Breast epithelium (tissue), 4 donors: ENCODE data around the gene SLC26A9. TPM values are rescaled to one million over a fixed set of nuclear protein-coding genes. Genes with fewer than 3 reads are reported as not detected.
"Not testable (repeated sequence)": the region's sequence is repeated elsewhere in the genome, so short reads cannot be mapped to it uniquely, and the experiment has no call there.

Experiments
- DNase-seq, 2 donors: peaks; one replicate each; pipeline ENCODE4 v3.0.0-alpha.2; 2019; ENCODE audit warnings: low spot score in 2 of 2
- H3K27ac ChIP-seq, 2 donors: fragments of 200-600 bp; sonication (generic) in 1 of 2; one replicate each; pipeline ENCODE4 v1.5.1; 2016 to 2019; ENCODE audit warnings: mild to moderate bottlenecking in 1 of 2
- H3K27me3 ChIP-seq, 2 donors: fragments of 200-600 bp; sonication (generic) in 1 of 2; one replicate each; pipeline versions ENCODE4 v1.5.1 to v1.6.0; 2017 to 2019; ENCODE audit warnings: control low read depth in 1 of 2, mild to moderate bottlenecking in 1 of 2
- H3K36me3 ChIP-seq: fragments of 200-600 bp; one replicate; pipeline ENCODE4 v1.5.1; 2019
- H3K4me1 ChIP-seq, 2 donors: fragments of 200-600 bp; sonication (generic); one replicate each; pipeline ENCODE4 v1.5.1; 2016 to 2019; ENCODE audit warnings: control low read depth in 1 of 2
- H3K4me3 ChIP-seq, 3 donors: fragments of 200-600 bp; sonication (generic); 1 replicate in 2 of 3; 2 replicates in 1 of 3; pipeline ENCODE4 v1.5.1; 2016 to 2019; ENCODE audit warnings: mild to moderate bottlenecking in 3 of 3, moderate library complexity in 2 of 3
- H3K9me3 ChIP-seq, 2 donors: fragments of 200-600 bp; sonication (generic) in 1 of 2; one replicate each; pipeline ENCODE4 v1.5.1; 2016 to 2019; ENCODE audit warnings: control low read depth in 1 of 2
- POLR2A ChIP-seq: fragments of 450-650 bp; IDR thresholded peaks from one replicate; pipeline ENCODE4 v1.6.1; 2016; ENCODE audit warnings: antibody characterized with exemption, mild to moderate bottlenecking, moderate library complexity
- POLR2AphosphoS5 ChIP-seq, 3 donors: sonication (generic); formaldehyde crosslinking; IDR thresholded peaks; one replicate each; pipeline ENCODE4 v1.6.1; 2017; ENCODE audit warnings: antibody characterized with exemption in 3 of 3
- intact Hi-C: fragments of 100-400 bp; cut with DNase I; formaldehyde crosslinking; loops from one replicate; pipeline ENCODE4 v1.15.1; 2023; ENCODE audit warnings: low total_unique reads
- total RNA-seq, 3 donors: library from RNA; depleted of rRNA; stranded (reverse); fragments of >200 nt; gene quantifications; one replicate each; pipeline ENCODE4 v1.1.0, GENCODE V29; 2016
- TF ChIP-seq, protein P1 (sequence below), 3 donors: fragments of 450-650 bp; IDR thresholded peaks; one replicate each; pipeline ENCODE4 v1.5.1; 2016 to 2017; ENCODE audit warnings: antibody characterized with exemption in 3 of 3, mild to moderate bottlenecking in 3 of 3, moderate library complexity in 3 of 3

The SLC26A9 gene
- total RNA-seq, 3 donors from 2014 or later, result not detected

DNA sequence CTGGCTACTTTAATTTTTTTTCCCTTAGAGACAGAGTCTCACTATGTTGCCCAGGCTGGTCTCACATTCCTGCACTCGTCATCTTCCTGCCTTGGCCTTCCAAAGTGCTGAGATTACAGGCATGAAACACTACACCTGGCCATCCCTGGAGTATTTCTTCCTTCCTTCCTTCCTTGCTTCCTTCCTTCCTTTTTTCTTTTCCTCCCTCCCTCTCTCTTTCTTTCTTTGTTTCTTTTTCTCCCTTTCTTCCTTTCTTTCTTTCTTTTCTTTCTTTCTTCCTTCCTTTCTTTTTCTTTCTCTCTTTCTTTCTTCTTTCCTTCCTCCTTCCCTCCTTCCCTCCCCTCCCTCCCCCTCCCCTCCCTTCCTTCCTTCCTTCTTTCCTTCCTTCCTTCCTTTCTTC is 46.9 kb downstream of the SLC26A9 start:
- Histone ChIP-seq H3K9me3 (no peaks in the 10 kb centered on the region), H3K4me1 (no peaks in the 10 kb centered on the region), H3K36me3 (no peaks in the 10 kb centered on the region), H3K27ac (no peak overlapping the region), H3K27me3 (no peaks in the 10 kb centered on the region), H3K4me3 (no peak overlapping the region)
- no peak for TF ChIP-seq POLR2A
- TF ChIP-seq, protein P1, sequence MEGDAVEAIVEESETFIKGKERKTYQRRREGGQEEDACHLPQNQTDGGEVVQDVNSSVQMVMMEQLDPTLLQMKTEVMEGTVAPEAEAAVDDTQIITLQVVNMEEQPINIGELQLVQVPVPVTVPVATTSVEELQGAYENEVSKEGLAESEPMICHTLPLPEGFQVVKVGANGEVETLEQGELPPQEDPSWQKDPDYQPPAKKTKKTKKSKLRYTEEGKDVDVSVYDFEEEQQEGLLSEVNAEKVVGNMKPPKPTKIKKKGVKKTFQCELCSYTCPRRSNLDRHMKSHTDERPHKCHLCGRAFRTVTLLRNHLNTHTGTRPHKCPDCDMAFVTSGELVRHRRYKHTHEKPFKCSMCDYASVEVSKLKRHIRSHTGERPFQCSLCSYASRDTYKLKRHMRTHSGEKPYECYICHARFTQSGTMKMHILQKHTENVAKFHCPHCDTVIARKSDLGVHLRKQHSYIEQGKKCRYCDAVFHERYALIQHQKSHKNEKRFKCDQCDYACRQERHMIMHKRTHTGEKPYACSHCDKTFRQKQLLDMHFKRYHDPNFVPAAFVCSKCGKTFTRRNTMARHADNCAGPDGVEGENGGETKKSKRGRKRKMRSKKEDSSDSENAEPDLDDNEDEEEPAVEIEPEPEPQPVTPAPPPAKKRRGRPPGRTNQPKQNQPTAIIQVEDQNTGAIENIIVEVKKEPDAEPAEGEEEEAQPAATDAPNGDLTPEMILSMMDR (IDR thresholded peaks at IDR 0.05), result no peak
- TF ChIP-seq POLR2AphosphoS5 (IDR thresholded peaks at IDR 0.05), result no peak
- DNase-seq, result no peak
- intact Hi-C loops, result no loop called here

DNA sequence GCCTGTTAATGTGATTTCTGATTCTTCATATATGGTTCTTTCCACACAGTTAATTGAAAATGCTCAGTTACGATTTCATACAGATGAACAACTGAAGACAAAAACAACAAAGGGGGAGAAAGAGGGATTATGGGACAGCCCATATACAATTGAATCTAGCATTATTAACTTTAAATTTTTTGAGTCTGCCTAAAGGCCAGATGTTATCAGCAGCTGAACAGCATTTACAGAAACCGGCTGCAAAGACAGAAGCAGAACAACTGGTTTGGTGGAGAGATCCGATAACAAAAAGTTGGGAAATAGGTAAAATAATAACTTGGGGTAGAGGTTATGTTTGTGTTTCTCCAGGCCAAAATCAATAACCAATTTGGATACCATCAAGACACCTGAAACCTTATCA is 49.1 kb downstream of the SLC26A9 start:
- H3K36me3 ChIP-seq, H3K9me3 ChIP-seq, H3K4me3 ChIP-seq, H3K4me1 ChIP-seq, H3K27ac ChIP-seq, intact Hi-C loops, DNase-seq, H3K27me3 ChIP-seq: not testable (repeated sequence)

DNA sequence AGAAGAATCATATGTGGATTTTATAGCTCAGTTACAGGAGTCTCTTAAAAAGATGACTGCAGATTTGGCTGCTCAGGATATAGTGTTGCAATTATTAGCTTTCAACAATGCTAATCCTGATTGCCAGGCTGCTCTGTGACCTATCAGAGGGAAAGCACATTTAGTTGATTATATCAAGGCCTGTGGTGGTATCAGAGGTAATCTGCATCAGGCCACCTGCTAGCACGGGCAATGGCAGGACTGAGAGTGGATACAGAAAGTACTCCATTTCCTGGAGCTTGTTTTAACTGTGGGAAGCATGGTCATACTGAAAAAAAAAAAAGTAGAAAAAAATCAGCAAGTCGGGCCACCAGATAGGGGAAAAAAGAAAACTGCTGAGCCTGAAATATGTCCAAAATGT is 51.1 kb downstream of the SLC26A9 start:
- H3K27me3 ChIP-seq, DNase-seq, H3K27ac ChIP-seq, H3K36me3 ChIP-seq, H3K4me1 ChIP-seq, H3K4me3 ChIP-seq, H3K9me3 ChIP-seq, intact Hi-C loops: not testable (repeated sequence)

DNA sequence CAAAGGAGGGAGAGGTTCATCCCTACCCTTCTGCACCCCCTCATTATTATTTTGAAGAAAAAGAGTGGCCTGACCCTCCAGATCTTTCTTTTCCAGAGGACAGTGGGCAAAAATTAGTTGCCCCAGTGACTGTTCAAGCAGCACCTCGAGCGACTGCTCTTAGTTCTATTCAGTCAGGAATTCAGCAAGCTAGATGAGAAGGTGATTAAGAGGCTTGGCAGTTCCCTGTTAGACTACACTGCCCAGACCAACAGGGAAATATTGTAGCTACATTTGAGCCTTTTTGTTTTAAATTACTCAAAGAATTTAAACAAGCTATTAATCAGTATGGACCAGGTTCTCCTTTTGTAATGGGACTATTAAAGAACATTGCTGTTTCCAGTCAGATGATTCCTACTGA is 51.8 kb downstream of the SLC26A9 start:
- H3K27ac ChIP-seq, intact Hi-C loops, DNase-seq, H3K4me1 ChIP-seq, H3K36me3 ChIP-seq, H3K27me3 ChIP-seq, H3K4me3 ChIP-seq, H3K9me3 ChIP-seq: not testable (repeated sequence)

DNA sequence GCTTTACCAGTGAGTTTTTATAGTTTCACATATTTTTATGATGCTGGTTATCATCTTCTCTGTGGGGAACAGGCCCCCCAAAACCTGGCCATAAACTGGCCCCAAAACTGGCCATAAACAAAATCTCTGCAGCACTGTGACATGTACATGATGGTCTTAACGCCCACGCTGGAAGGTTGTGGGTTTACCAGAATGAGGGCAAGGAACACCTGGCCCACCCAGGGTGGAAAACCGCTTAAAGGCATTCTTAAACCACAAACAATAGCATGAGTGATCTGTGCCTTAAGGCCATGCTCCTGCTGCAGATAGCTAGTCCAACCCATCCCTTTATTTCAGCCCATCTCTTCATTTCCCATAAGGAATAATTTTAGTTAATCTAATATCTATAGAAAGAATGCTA is 52.6 kb downstream of the SLC26A9 start:
- H3K36me3 ChIP-seq, H3K27ac ChIP-seq, H3K9me3 ChIP-seq, H3K4me3 ChIP-seq, intact Hi-C loops, DNase-seq, H3K27me3 ChIP-seq, H3K4me1 ChIP-seq: not testable (repeated sequence)

DNA sequence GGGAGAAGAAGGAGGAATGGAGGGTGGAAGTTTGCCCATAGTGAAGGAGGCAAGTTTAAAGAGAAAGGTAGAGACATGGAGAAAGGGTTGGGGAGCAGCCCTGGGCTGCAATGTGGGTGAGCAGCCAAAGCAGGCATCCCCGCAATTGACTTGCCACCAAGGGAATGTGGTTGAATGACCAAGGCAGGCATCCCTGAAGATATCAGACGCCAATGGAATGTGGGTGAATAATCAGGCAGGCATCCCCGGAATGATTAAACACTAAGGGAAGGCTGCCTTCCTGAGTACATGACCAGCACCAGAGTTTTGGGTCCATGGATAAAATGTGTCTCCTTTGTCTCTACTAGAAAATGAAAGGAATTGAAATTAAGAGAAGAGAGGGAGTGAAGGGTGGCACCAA is 53.5 kb downstream of the SLC26A9 start:
- H3K27ac ChIP-seq, H3K4me3 ChIP-seq, H3K36me3 ChIP-seq, intact Hi-C loops, H3K27me3 ChIP-seq, H3K9me3 ChIP-seq, DNase-seq, H3K4me1 ChIP-seq: not testable (repeated sequence)

DNA sequence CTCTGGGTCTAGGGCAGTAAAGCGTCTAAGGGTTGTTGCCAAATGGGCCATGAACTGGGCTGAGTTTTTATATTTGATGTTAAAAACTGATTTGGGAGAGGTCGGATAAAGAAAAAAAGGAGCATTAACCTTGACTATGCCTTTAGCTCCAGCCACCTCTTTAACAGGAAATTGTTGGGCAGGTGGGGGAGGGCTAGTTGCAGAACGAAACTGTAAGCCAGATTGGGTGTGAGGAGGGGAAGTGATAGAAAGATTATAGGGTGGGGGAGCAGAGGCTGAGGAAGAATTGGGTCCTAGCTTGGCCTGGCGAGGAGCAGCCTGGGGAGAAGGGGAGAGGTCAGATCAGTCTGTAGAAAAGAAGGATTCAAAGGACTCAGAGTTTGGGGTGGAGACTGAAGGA is 54.2 kb downstream of the SLC26A9 start:
- H3K27ac ChIP-seq, intact Hi-C loops: not testable (repeated sequence)

DNA sequence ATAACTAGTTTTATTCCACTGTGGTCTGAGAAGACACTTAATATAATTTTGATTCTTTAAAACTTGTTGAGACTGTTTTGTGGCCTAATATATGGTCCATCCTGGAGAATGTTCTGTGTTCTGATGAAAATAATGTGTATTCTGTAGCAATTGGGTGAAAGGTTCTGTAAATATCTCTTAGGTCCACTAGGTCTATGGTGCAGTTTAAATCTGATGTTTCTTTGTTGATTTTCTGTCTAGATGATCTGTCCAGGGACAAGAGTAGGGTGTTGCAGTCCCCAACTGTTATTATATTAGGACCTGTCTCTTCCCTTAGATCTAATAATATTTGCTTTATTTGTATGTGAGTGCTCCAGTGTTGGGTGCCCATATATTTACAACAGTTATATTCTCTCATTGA is 59.5 kb downstream of the SLC26A9 start:
- Histone ChIP-seq H3K27ac (no peak overlapping the region), H3K36me3 (no peaks in the 10 kb centered on the region), H3K4me1 (no peaks in the 10 kb centered on the region), H3K27me3 (no peaks in the 10 kb centered on the region), H3K4me3 (no peak overlapping the region), H3K9me3 (peaks cover 5 to 6% of the 10 kb centered on the region in 2 donors)
- no peak for DNase-seq
- intact Hi-C loops, result no loop called here
- TF ChIP-seq POLR2AphosphoS5 (IDR thresholded peaks at IDR 0.05) (no peak), POLR2A (no peak)
- TF ChIP-seq, protein P1 (IDR thresholded peaks at IDR 0.05), result no peak

More for the DNA sequence above, 54.2 kb downstream of the SLC26A9 start:
- H3K4me3 ChIP-seq, H3K27me3 ChIP-seq, DNase-seq, H3K4me1 ChIP-seq, H3K9me3 ChIP-seq, H3K36me3 ChIP-seq: not testable (repeated sequence)
